Esophagus squamous epithelium (tissue), 5 donors: ENCODE measurements around the gene MBP. TPM values are rescaled to one million over a fixed set of nuclear protein-coding genes. Genes with fewer than 3 reads are reported as not detected.

ENCODE experiments used
- DNase-seq: peaks from one replicate; lab custom pipeline; 2025; lab: John Stamatoyannopoulos, UW
- H3K27ac ChIP-seq, 4 donors: fragments of 200-600 bp; sonication (generic); one replicate each; pipeline ENCODE4 v1.5.1; 2016 to 2019; ENCODE audit warnings: mild to moderate bottlenecking in 1 of 4
- H3K27me3 ChIP-seq, 4 donors: fragments of 200-600 bp; sonication (generic); 1 replicate in 3 of 4; 2 replicates in 1 of 4; pipeline versions ENCODE4 v1.5.1 to v1.6.0; 2017 to 2021; ENCODE audit warnings: antibody characterized with exemption in 1 of 4
- H3K36me3 ChIP-seq, 3 donors: fragments of 200-600 bp; sonication (generic); one replicate each; pipeline ENCODE4 v1.5.1; 2016 to 2019
- H3K4me1 ChIP-seq, 3 donors: fragments of 200-600 bp; sonication (generic); one replicate each; pipeline ENCODE4 v1.5.1; 2017 to 2019
- H3K4me3 ChIP-seq, 4 donors: fragments of 200-600 bp; sonication (generic); 1 replicate in 3 of 4; 2 replicates in 1 of 4; pipeline ENCODE4 v1.5.1; 2016 to 2019; ENCODE audit warnings: mild to moderate bottlenecking in 2 of 4, moderate library complexity in 1 of 4
- H3K9me3 ChIP-seq, 3 donors: fragments of 200-600 bp; sonication (generic); one replicate each; pipeline ENCODE4 v1.5.1; 2016 to 2019
- POLR2A ChIP-seq, 4 donors: fragments of 450-650 bp; IDR thresholded peaks; one replicate each; pipeline ENCODE4 v1.6.1; 2017; ENCODE audit warnings: antibody characterized with exemption in 4 of 4, mild to moderate bottlenecking in 4 of 4, moderate library complexity in 3 of 4
- WGBS, 2 donors: methylation state at CpG; one replicate each; pipeline ENCODE4 v1.1.5; 2018; 5-methylcytosine and 5-hydroxymethylcytosine counted together
- intact Hi-C: fragments of 100-400 bp; cut with DNase I; formaldehyde crosslinking; loops from one replicate; pipeline ENCODE4 v1.15.0; 2022
- total RNA-seq, 4 donors: library from RNA; depleted of rRNA; stranded (reverse); fragments of >200 nt; gene quantifications; one replicate each; pipeline ENCODE4 v1.1.0, GENCODE V29; 2016
- TF ChIP-seq, protein P1 (sequence below), 6 experiments: fragments of 450-650 bp in 4 of 6; fragments of 200-600 bp in 2 of 6; sonication (generic) in 2 of 6; IDR thresholded peaks; one replicate each; pipeline ENCODE4 v1.5.1; 2016 to 2019; ENCODE audit warnings: antibody characterized with exemption in 6 of 6, mild to moderate bottlenecking in 4 of 6, moderate library complexity in 4 of 6
- donor health status: DM: yes; HTN: yes; CAD: no.

MBP gene
- total RNA-seq, 4 donors from 2014 or later: 21.9 to 38.9 (median 25.2) TPM

GRCh38 chr18:77055429-77056300 is 76.9 kb downstream of the MBP start:
- DNase-seq: no peak
- Histone ChIP-seq H3K27me3 (no peaks in the 10 kb centered on the region), H3K4me1 (peaks cover 8 to 69% (median 24%) of the 10 kb centered on the region in 3 donors), H3K4me3 (no peak overlapping the region), H3K27ac (peak overlapping the region; percentile 2 to 92 (median 78)), H3K36me3 (peaks cover 0 to 20% (median 0%) of the 10 kb centered on the region in 3 donors), H3K9me3 (no peaks in the 10 kb centered on the region)
- TF ChIP-seq POLR2A (IDR thresholded peaks at IDR 0.05): no peak
- TF ChIP-seq, protein P1, sequence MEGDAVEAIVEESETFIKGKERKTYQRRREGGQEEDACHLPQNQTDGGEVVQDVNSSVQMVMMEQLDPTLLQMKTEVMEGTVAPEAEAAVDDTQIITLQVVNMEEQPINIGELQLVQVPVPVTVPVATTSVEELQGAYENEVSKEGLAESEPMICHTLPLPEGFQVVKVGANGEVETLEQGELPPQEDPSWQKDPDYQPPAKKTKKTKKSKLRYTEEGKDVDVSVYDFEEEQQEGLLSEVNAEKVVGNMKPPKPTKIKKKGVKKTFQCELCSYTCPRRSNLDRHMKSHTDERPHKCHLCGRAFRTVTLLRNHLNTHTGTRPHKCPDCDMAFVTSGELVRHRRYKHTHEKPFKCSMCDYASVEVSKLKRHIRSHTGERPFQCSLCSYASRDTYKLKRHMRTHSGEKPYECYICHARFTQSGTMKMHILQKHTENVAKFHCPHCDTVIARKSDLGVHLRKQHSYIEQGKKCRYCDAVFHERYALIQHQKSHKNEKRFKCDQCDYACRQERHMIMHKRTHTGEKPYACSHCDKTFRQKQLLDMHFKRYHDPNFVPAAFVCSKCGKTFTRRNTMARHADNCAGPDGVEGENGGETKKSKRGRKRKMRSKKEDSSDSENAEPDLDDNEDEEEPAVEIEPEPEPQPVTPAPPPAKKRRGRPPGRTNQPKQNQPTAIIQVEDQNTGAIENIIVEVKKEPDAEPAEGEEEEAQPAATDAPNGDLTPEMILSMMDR (IDR thresholded peaks at IDR 0.05): no peak
- intact Hi-C loops: no loop called here
- 74 to 77% methylated on average over 12 to 15 of the region's 15 CpGs for WGBS, 2 donors

DNA sequence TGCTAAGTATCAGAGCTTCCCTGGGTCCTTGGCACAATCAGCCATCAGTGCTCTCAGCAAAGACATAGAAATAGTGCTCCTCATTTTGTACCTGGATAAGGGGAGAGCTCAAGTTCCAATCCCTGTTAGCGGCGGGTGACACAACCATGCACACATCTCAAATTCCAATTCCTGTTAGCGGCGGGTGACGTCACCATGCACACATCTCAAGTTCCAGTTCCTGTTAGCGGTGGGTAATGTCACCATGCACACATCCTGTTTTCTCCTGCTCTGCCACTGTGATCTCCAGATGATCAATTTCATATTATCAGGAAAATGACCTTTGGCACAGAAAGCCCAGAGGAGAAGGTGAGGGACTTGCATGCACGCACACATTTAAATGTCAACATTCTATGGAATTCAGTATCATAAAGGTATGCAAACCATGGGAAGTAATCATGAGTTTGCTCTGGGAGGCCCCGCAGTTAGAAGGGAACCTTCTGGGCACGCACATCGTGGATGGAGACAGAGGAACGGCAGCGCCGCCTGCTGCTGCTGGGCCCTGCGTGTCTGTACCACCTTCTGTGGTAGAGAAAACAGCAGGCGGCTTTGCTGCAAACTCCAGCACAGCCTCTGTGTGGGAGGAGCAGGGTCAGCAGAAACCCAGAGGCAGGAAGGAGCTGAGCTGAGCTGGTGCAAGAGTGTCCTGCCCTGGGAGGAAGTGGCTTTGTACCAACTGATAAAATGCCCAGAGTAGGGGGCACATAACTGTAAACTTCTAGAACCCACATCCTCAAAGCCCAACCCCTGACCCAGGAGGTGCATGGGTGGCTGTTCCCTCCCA is 77.8 kb downstream of the MBP start:
- H3K4me3 ChIP-seq: peak overlapping the region in 1 of 4 donors; percentile 6
- H3K36me3 ChIP-seq: peaks cover 0 to 20% (median 0%) of the 10 kb centered on the region in 3 donors
- 60 to 66% methylated on average over 15 of the region's 15 CpGs for WGBS, 2 donors
- no peaks in the 10 kb centered on the region for H3K27me3 ChIP-seq
- TF ChIP-seq, protein P1 (IDR thresholded peaks at IDR 0.05): peak; percentile 22 to 54 (median 37)
- no peak for TF ChIP-seq POLR2A (IDR thresholded peaks at IDR 0.05)
- intact Hi-C loops: no loop called here
- H3K27ac ChIP-seq: peak overlapping the region; percentile 67 to 92 (median 78)
- H3K9me3 ChIP-seq: no peaks in the 10 kb centered on the region
- peak; percentile 56 for DNase-seq
- H3K4me1 ChIP-seq: peaks cover 8 to 77% (median 24%) of the 10 kb centered on the region in 3 donors

- Histone ChIP-seq H3K27me3 (no peaks in the 10 kb centered on the region), H3K36me3 (peaks cover 0 to 20% (median 0%) of the 10 kb centered on the region in 3 donors), H3K4me3 (peak overlapping the region in 1 of 4 donors; percentile 6), H3K27ac (peak overlapping the region; percentile 67 to 92 (median 78)), H3K4me1 (peaks cover 8 to 83% (median 24%) of the 10 kb centered on the region in 3 donors), H3K9me3 (no peaks in the 10 kb centered on the region)
- TF ChIP-seq, protein P1 (IDR thresholded peaks at IDR 0.05): no peak
- TF ChIP-seq POLR2A (IDR thresholded peaks at IDR 0.05): no peak
- intact Hi-C loops: no loop called here
- WGBS, 2 donors: 66 to 79% methylated on average over 4 to 5 of the region's 6 CpGs
- DNase-seq: no peak
Measured at GRCh38 chr18:77054288-77054605, 78.3 kb downstream of the MBP start.

GRCh38 chr18:77053616-77054287 is 78.8 kb downstream of the MBP start:
- peaks cover 8 to 79% (median 24%) of the 10 kb centered on the region in 3 donors for H3K4me1 ChIP-seq
- no peak for TF ChIP-seq POLR2A (IDR thresholded peaks at IDR 0.05)
- TF ChIP-seq, protein P1 (IDR thresholded peaks at IDR 0.05): no peak
- peaks cover 0 to 20% (median 0%) of the 10 kb centered on the region in 3 donors for H3K36me3 ChIP-seq
- H3K4me3 ChIP-seq: no peak overlapping the region
- intact Hi-C loops: no loop called here
- H3K27me3 ChIP-seq: no peaks in the 10 kb centered on the region
- 78% methylated on average over 7 to 8 of the region's 18 CpGs for WGBS, 2 donors
- peak overlapping the region; percentile 67 to 92 (median 78) for H3K27ac ChIP-seq
- no peak for DNase-seq
- no peaks in the 10 kb centered on the region for H3K9me3 ChIP-seq
